Mesenchymal stem cell (in vitro differentiated cells and primary cell): ENCODE measurements around the gene CHRNB1.

Experiments used
- DNase-seq: peaks from one replicate; pipeline ENCODE4 v3.0.0-alpha.2; 2013
- H2AFZ ChIP-seq: one replicate; pipeline ENCODE4 v1.6.1; 2013; ENCODE audit warnings: low read depth, mild to moderate bottlenecking, control low read depth, inconsistent platforms, low read length, moderate library complexity
- H2AK5ac ChIP-seq: 2 replicates; pipeline ENCODE4 v1.6.1; 2013; ENCODE audit warnings: low read length, moderate library complexity, mild to moderate bottlenecking, inconsistent platforms; ENCODE audit not compliant: severe bottlenecking
- H2BK120ac ChIP-seq: one replicate; pipeline ENCODE4 v1.6.1; 2013; ENCODE audit warnings: low read depth, mild to moderate bottlenecking, inconsistent platforms, low read length, moderate library complexity
- H2BK12ac ChIP-seq, 2 experiments: one replicate each; pipeline ENCODE4 v1.6.1; 2013; ENCODE audit warnings: inconsistent platforms in 2 of 2, low read length in 2 of 2, mild to moderate bottlenecking in 2 of 2, moderate library complexity in 2 of 2, control low read depth in 1 of 2
- H2BK15ac ChIP-seq: one replicate; pipeline ENCODE4 v1.6.1; 2013; ENCODE audit warnings: mild to moderate bottlenecking, low read depth, inconsistent platforms; ENCODE audit not compliant: poor library complexity, severe bottlenecking
- H2BK5ac ChIP-seq: 2 replicates; pipeline ENCODE4 v1.6.1; 2013; ENCODE audit warnings: low read depth, mild to moderate bottlenecking, low read length, control low read depth, inconsistent platforms; ENCODE audit not compliant: poor library complexity, severe bottlenecking
- H3K14ac ChIP-seq, 2 experiments: one replicate each; pipeline ENCODE4 v1.6.1; 2013; ENCODE audit warnings: inconsistent platforms in 2 of 2, low read length in 2 of 2, control low read depth in 1 of 2, mild to moderate bottlenecking in 1 of 2, moderate library complexity in 1 of 2
- H3K18ac ChIP-seq, 2 experiments: one replicate each; pipeline ENCODE4 v1.6.1; 2013; ENCODE audit warnings: inconsistent platforms in 2 of 2, low read length in 2 of 2, control low read depth in 1 of 2, low read depth in 1 of 2, mild to moderate bottlenecking in 1 of 2
- H3K23ac ChIP-seq, 2 experiments: one replicate each; pipeline ENCODE4 v1.6.1; 2013; ENCODE audit warnings: inconsistent platforms in 2 of 2, low read length in 2 of 2, mild to moderate bottlenecking in 2 of 2, moderate library complexity in 2 of 2, control low read depth in 1 of 2
- H3K27ac ChIP-seq: 2 replicates; pipeline ENCODE4 v1.5.1; 2013; ENCODE audit warnings: mild to moderate bottlenecking, moderate library complexity, low read length, control low read depth, inconsistent platforms; ENCODE audit not compliant: poor library complexity, severe bottlenecking
- H3K27me3 ChIP-seq, 2 experiments: 2 replicates each; pipeline versions ENCODE4 v1.6.1 to v1.7.0; 2013; ENCODE audit warnings: low read length in 2 of 2, mild to moderate bottlenecking in 2 of 2, moderate library complexity in 2 of 2, control low read depth in 1 of 2, inconsistent platforms in 1 of 2; ENCODE audit not compliant: control insufficient read depth in 1 of 2, insufficient read depth in 1 of 2
- H3K36me3 ChIP-seq, 2 experiments: 2 replicates each; pipeline versions ENCODE4 v1.6.1 to v1.7.0; 2013; ENCODE audit warnings: low read length in 2 of 2, control low read depth in 1 of 2, inconsistent platforms in 1 of 2, low read depth in 1 of 2, mild to moderate bottlenecking in 1 of 2; ENCODE audit not compliant: insufficient read depth in 2 of 2, control insufficient read depth in 1 of 2
- H3K4ac ChIP-seq, 2 experiments: one replicate each; pipeline ENCODE4 v1.6.1; 2013; ENCODE audit warnings: inconsistent platforms in 2 of 2, low read length in 2 of 2, mild to moderate bottlenecking in 2 of 2, moderate library complexity in 2 of 2, control low read depth in 1 of 2, low read depth in 1 of 2
- H3K4me1 ChIP-seq: 2 replicates; pipeline ENCODE4 v1.6.1; 2013; ENCODE audit warnings: low read depth, low read length, control low read depth; ENCODE audit not compliant: control insufficient read depth, insufficient read depth
- H3K4me2 ChIP-seq: 2 replicates; pipeline ENCODE4 v1.6.1; 2013; ENCODE audit warnings: low read length, mild to moderate bottlenecking, inconsistent platforms; ENCODE audit not compliant: poor library complexity, severe bottlenecking
- H3K4me3 ChIP-seq, 2 experiments: 2 replicates each; pipeline versions ENCODE4 v1.5.1 to v1.7.0; 2013; ENCODE audit warnings: low read length in 2 of 2, mild to moderate bottlenecking in 2 of 2, control low read depth in 1 of 2, low read depth in 1 of 2; ENCODE audit not compliant: insufficient read depth in 1 of 2
- H3K79me1 ChIP-seq: replicated peaks from 2 replicates; pipeline ENCODE4 v1.6.1; 2013; ENCODE audit warnings: mild to moderate bottlenecking, control low read depth, low read length, inconsistent platforms; ENCODE audit not compliant: poor library complexity, severe bottlenecking
- H3K9ac ChIP-seq: 2 replicates; pipeline ENCODE4 v1.7.0; 2013; ENCODE audit warnings: mild to moderate bottlenecking, low read length, moderate library complexity
- H3K9me3 ChIP-seq: 2 replicates; pipeline ENCODE4 v1.7.0; 2013; ENCODE audit warnings: mild to moderate bottlenecking, low read length; ENCODE audit not compliant: control insufficient read depth
- H4K8ac ChIP-seq: one replicate; pipeline ENCODE4 v1.6.1; 2013; ENCODE audit warnings: inconsistent platforms, mild to moderate bottlenecking, low read length, moderate library complexity
- H4K91ac ChIP-seq: one replicate; pipeline ENCODE4 v1.6.1; 2013; ENCODE audit warnings: mild to moderate bottlenecking, low read length, inconsistent platforms
- WGBS: methylation state at CpG from one replicate; pipeline ENCODE4 v1.1.7; 2013; ENCODE audit warnings: mixed read lengths; 5-methylcytosine and 5-hydroxymethylcytosine counted together

The CHRNB1 gene

DNA sequence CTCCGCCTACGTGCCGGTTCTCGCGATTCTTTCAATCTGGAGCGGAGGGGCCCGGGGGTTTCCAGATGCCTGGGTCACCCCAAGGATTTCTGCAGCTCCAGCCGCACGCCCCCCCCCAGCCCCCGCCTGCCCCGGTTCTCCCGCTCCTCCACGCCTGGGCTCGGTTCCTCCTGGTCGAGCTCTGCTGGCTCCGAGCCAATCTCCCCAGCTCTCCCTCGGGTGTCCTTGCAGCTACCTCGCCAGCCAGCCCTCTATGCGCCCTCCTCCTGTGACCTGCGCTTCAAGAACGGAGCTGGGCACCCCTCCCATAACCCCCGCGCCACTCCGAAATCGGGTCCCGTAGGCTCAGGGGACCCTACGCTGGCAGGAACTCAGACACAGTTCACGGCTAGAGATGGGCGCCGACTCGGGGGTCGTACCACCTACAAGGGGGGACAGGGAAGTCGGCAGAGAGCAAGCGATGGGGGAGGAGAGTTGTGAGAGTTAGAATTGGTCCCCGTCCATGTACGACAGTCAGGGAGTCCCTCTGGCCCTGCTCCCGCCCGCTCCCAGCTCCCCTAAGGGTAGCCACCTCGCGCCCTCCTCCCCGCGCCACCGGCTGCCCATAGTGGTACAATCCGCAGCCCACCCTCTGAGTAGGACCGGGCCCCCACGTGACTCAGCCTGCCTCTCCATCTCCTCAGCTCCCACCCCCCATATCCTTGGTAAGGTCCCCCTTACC, 4.6 kb upstream of the CHRNB1 start:
- H4K8ac ChIP-seq, result peak overlapping the region; percentile 59
- H3K27me3 ChIP-seq, result peaks cover 34 to 53% of the 10 kb centered on the region in 2 experiments
- no peak overlapping the region for H3K27ac ChIP-seq
- H2BK15ac ChIP-seq, result peak overlapping the region; percentile 68
- H2BK120ac ChIP-seq, result peak overlapping the region; percentile 4
- WGBS, result under 1% methylated on average over 41 of the region's 46 CpGs
- peaks cover 54% of the 10 kb centered on the region for H3K4me1 ChIP-seq
- H3K4ac ChIP-seq, result peak overlapping the region in 1 of 2 experiments; percentile 41
- no peak overlapping the region for H2AK5ac ChIP-seq
- H2BK12ac ChIP-seq, result peak overlapping the region in 1 of 2 experiments; percentile 45
- peak overlapping the region in 1 of 2 experiments; percentile 71 for H3K18ac ChIP-seq
- H3K4me2 ChIP-seq, result peak overlapping the region; percentile 91
- peak overlapping the region; percentile 57 to 75 for H3K4me3 ChIP-seq
- H2BK5ac ChIP-seq, result no peak overlapping the region
- H3K36me3 ChIP-seq, result no peaks in the 10 kb centered on the region
- no peak overlapping the region for H4K91ac ChIP-seq
- no peak overlapping the region for H3K23ac ChIP-seq
- H3K9ac ChIP-seq, result peak overlapping the region; percentile 48
- no peaks in the 10 kb centered on the region for H3K9me3 ChIP-seq
- DNase-seq, result peak; percentile 32
- H3K79me1 ChIP-seq, result peaks cover 10% of the 10 kb centered on the region
- H2AFZ ChIP-seq, result peak overlapping the region; percentile 36
- H3K14ac ChIP-seq, result peak overlapping the region in 1 of 2 experiments; percentile 75

DNA sequence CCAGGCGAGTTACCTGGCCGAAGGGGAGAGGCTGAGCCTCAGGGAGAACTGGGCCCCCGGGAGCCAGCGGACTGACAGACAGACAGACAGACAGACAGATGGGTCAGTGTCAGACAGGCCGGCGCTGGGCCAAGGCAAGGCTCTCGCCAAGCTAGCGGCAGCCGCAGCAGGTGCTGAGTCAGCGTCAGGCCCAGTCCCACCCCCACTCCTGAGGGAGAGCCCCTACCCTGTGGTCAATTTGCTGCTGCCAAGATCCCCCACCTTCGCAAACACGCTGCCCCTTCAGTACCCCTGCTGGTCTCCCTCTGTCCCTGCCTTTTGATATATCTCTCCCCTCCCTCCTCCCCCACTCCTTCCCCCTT, 4.0 kb upstream of the CHRNB1 start:
- peak; percentile 41 for DNase-seq
- H3K4me2 ChIP-seq, result peak overlapping the region; percentile 91
- no peak overlapping the region for H2AK5ac ChIP-seq
- no peak overlapping the region for H3K4ac ChIP-seq
- H3K14ac ChIP-seq, result peak overlapping the region in 1 of 2 experiments; percentile 11
- H3K36me3 ChIP-seq, result no peaks in the 10 kb centered on the region
- H2BK5ac ChIP-seq, result no peak overlapping the region
- no peak overlapping the region for H2BK12ac ChIP-seq
- no peaks in the 10 kb centered on the region for H3K9me3 ChIP-seq
- peaks cover 58% of the 10 kb centered on the region for H3K4me1 ChIP-seq
- H3K4me3 ChIP-seq, result peak overlapping the region; percentile 28 to 75
- H4K91ac ChIP-seq, result no peak overlapping the region
- no peak overlapping the region for H2AFZ ChIP-seq
- no peak overlapping the region for H3K23ac ChIP-seq
- peaks cover 10% of the 10 kb centered on the region for H3K79me1 ChIP-seq
- H3K18ac ChIP-seq, result peak overlapping the region in 1 of 2 experiments; percentile 61
- no peak overlapping the region for H2BK120ac ChIP-seq
- H3K27ac ChIP-seq, result no peak overlapping the region
- WGBS, result 6% methylated on average over 10 of the region's 12 CpGs
- H4K8ac ChIP-seq, result no peak overlapping the region
- H3K27me3 ChIP-seq, result peaks cover 39 to 58% of the 10 kb centered on the region in 2 experiments
- H3K9ac ChIP-seq, result peak overlapping the region; percentile 48
- no peak overlapping the region for H2BK15ac ChIP-seq

DNA sequence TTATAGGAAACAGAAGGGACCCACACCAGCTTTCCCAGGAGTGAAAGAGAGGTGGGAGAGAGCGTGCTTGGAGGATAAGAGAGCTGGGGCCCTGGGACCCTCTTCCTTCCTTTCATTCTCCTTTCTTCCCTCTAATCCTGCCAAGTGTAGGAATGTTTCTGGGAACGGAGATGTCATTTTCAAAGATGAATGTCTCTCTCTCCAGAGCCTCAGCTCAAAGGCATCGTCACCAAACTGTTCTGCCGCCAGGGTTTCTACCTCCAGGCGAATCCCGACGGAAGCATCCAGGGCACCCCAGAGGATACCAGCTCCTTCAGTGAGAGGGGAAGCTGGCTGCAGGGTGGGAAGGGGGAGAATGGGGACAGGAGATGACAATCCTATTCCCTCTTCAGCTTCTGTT, 3.6 kb upstream of the CHRNB1 start:
- Histone ChIP-seq H3K4me3 (no peak overlapping the region), H3K4me2 (no peak overlapping the region), H3K27me3 (peaks cover 44 to 60% of the 10 kb centered on the region in 2 experiments), H3K23ac (no peak overlapping the region), H3K9me3 (no peaks in the 10 kb centered on the region), H2BK12ac (no peak overlapping the region), H3K36me3 (no peaks in the 10 kb centered on the region), H4K8ac (no peak overlapping the region), H3K18ac (no peak overlapping the region), H2AK5ac (peak overlapping the region; percentile 73), H3K27ac (no peak overlapping the region), H2BK5ac (no peak overlapping the region), H3K4me1 (peaks cover 53% of the 10 kb centered on the region), H3K4ac (no peak overlapping the region), H3K9ac (no peak overlapping the region), H3K79me1 (peaks cover 9% of the 10 kb centered on the region), H3K14ac (no peak overlapping the region), H2BK15ac (no peak overlapping the region), H4K91ac (no peak overlapping the region), H2BK120ac (no peak overlapping the region), H2AFZ (no peak overlapping the region)
- WGBS, result 30% methylated on average over 2 of the region's 7 CpGs
- no peak for DNase-seq

DNA sequence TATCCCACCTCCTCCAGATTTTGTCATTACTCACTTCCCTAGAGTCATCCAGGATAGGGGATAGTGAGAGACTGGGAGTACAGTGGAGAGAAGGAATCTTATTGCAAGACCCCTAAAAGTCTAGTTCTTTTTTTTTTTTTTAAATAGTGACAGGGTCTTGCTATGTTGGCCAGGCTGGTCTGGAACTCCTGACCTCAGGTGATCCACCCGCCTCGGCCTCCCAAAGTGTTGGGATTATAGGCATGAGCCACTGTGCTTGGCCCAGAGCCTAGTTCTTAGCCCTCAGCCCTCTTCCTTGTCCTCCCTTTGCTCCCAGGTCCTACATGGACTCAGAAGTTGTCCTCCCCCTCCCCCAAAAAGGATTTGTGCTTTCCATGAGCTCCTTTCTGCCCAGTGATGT, 2.7 kb upstream of the CHRNB1 start:
- Histone ChIP-seq H2BK5ac (no peak overlapping the region), H3K9me3 (no peaks in the 10 kb centered on the region), H3K79me1 (peaks cover 5% of the 10 kb centered on the region), H3K4me2 (no peak overlapping the region), H2AFZ (no peak overlapping the region), H3K14ac (no peak overlapping the region), H3K4ac (no peak overlapping the region), H3K9ac (no peak overlapping the region), H3K27ac (no peak overlapping the region), H3K18ac (no peak overlapping the region), H4K8ac (no peak overlapping the region), H4K91ac (no peak overlapping the region), H3K36me3 (no peaks in the 10 kb centered on the region), H3K4me1 (peaks cover 47% of the 10 kb centered on the region), H2AK5ac (no peak overlapping the region), H2BK15ac (no peak overlapping the region), H2BK12ac (no peak overlapping the region), H3K23ac (no peak overlapping the region), H3K27me3 (peaks cover 53 to 67% of the 10 kb centered on the region in 2 experiments), H3K4me3 (no peak overlapping the region), H2BK120ac (no peak overlapping the region)
- WGBS, result 93% methylated on average over 2 of the region's 2 CpGs
- DNase-seq, result no peak
